PC-9 (cell line): ENCODE data around the gene DMPK.

ENCODE experiments used
- EZH2 ChIP-seq: fragments of 200-600 bp; sonication (generic); IDR thresholded peaks from 2 replicates; pipeline ENCODE4 v1.8.0; 2017; ENCODE audit warnings: antibody characterized with exemption, low read depth
- TF ChIP-seq, protein P1 (sequence below): fragments of 200-600 bp; sonication (generic); conservative IDR thresholded peaks from 2 replicates; pipeline ENCODE4 v1.6.1; 2017; ENCODE audit warnings: mixed run types, antibody characterized with exemption, mild to moderate bottlenecking, moderate library complexity

DNA sequence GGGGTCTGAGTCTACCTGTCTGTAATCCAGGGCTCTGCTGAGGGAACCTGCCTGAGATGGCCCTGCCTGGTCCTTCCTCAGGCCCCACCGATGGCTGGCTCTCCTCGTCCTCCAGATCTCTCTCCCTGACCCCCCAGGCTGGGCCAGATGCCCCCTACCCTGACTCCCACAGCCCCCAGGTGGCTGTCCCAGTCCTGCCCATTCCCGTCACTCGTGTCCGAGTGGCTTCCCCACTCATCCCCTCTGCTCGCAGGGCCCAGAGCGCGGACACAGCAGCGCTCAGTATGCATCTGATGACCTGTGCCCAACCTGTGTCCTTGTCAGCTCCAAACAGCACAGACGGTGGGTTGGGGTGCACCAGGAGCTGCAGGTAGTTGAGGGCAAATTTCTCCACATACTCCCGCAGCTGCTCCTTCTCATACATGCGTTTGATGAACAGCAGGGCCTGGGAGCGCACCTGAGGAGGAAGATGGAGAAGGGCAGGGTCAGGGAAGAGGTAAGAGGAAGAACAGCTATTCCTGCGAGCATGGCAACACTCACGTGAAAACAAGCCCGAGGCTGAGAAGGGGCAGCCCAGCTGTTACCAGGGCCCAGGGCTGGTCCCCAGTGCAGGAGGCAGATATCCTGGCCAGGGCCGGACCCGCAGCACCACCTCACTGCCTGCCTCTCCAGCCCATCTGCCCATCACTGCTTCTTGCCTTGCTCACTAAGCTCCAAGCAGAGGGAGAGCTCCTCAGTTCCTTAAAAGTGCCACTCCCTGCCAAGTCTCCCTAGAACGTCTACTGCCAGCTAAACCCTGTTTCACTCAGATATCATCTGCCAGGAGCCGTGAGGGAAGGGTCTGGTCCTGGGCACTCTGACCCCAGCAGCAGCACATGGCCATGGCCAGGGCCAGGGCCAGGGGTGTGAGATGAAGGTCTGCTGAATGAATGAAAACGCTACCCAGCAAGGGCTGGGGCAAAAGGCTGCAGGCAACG is 43.9 kb upstream of the DMPK start:
- TF ChIP-seq EZH2: no peak
- TF ChIP-seq, protein P1, sequence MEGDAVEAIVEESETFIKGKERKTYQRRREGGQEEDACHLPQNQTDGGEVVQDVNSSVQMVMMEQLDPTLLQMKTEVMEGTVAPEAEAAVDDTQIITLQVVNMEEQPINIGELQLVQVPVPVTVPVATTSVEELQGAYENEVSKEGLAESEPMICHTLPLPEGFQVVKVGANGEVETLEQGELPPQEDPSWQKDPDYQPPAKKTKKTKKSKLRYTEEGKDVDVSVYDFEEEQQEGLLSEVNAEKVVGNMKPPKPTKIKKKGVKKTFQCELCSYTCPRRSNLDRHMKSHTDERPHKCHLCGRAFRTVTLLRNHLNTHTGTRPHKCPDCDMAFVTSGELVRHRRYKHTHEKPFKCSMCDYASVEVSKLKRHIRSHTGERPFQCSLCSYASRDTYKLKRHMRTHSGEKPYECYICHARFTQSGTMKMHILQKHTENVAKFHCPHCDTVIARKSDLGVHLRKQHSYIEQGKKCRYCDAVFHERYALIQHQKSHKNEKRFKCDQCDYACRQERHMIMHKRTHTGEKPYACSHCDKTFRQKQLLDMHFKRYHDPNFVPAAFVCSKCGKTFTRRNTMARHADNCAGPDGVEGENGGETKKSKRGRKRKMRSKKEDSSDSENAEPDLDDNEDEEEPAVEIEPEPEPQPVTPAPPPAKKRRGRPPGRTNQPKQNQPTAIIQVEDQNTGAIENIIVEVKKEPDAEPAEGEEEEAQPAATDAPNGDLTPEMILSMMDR: no peak
